ENCODE results near the gene CMC2. TPM values are rescaled to one million over a fixed set of nuclear protein-coding genes. Genes with fewer than 3 reads are reported as not detected.

Gene CMC2
- total RNA-seq, 1 donor from 2014 or later, result 52.8 TPM

GRCh38 chr16:81035975-81036750 is 29.5 kb upstream of the CMC2 start:
- H3K36me3 ChIP-seq (ENCODE audit: insufficient read depth, low read length), result peaks cover 1% of the 10 kb centered on the region
- H3K4me3 Mint-ChIP-seq (ENCODE audit: unreplicated experiment), result peak overlapping the region; percentile 92
- peak overlapping the region; percentile 87 for H3K9ac ChIP-seq (ENCODE audit: low read length)
- H3K27ac Mint-ChIP-seq (ENCODE audit: unreplicated experiment), result peak overlapping the region; percentile 77
- H3K9me3 ChIP-seq (ENCODE audit: insufficient read depth, low read depth, low read length), result no peaks in the 10 kb centered on the region
- no peaks in the 10 kb centered on the region for H3K27me3 Mint-ChIP-seq (ENCODE audit: low read depth, unreplicated experiment)
- no peak for TF ChIP-seq CTCF (IDR thresholded peaks at IDR 0.05; ENCODE audit: insufficient read depth, low read depth, low read length)
- TF ChIP-seq EZH2 (IDR thresholded peaks at IDR 0.05; ENCODE audit: insufficient read depth, low read length), result no peak
- peak overlapping the region; percentile 96 for H3K4me2 ChIP-seq (ENCODE audit: low read length)
- no peaks in the 10 kb centered on the region for H3K27me3 ChIP-seq (ENCODE audit: insufficient read depth, low read length)
- no peaks in the 10 kb centered on the region for H3K36me3 Mint-ChIP-seq (ENCODE audit: low read depth, unreplicated experiment)
- H3K27ac ChIP-seq (ENCODE audit: low read depth, low read length), result peak overlapping the region; percentile 56
- H3K4me1 Mint-ChIP-seq (ENCODE audit: low read depth, unreplicated experiment), result peaks cover 22% of the 10 kb centered on the region
- H3K79me2 ChIP-seq (ENCODE audit: insufficient read depth, low read length), result peaks cover 45% of the 10 kb centered on the region
- FAIRE-seq, result no peak
- H3K4me1 ChIP-seq (ENCODE audit: insufficient read depth, low read length), result peaks cover 10% of the 10 kb centered on the region
- H3K4me3 ChIP-seq (ENCODE audit: insufficient read depth, low read depth, low read length), result peak overlapping the region; percentile 71
- H3K9me3 Mint-ChIP-seq (ENCODE audit: unreplicated experiment), result no peaks in the 10 kb centered on the region
- H2AFZ ChIP-seq (ENCODE audit: low read depth, low read length), result peak overlapping the region; percentile 65
- H4K20me1 ChIP-seq (ENCODE audit: insufficient read depth, low read length), result peaks cover 33% of the 10 kb centered on the region
- no peak for DNase-seq (ENCODE audit: low read depth)

GRCh38 chr16:81035398-81035974 is 28.8 kb upstream of the CMC2 start, which contains the start of gene ATMIN:
TSS of gene ATMIN (plus strand) at chr16:81035842. CDS start at chr16:81035871, 29 bp downstream.
- Mint-ChIP-seq H3K9me3 (ENCODE audit: unreplicated experiment) (no peaks in the 10 kb centered on the region), H3K36me3 (ENCODE audit: low read depth, unreplicated experiment) (no peaks in the 10 kb centered on the region), H3K27me3 (ENCODE audit: low read depth, unreplicated experiment) (no peaks in the 10 kb centered on the region), H3K27ac (ENCODE audit: unreplicated experiment) (peak within 1 kb of the TSS; percentile 77), H3K4me1 (ENCODE audit: low read depth, unreplicated experiment) (peaks cover 16% of the 10 kb centered on the region), H3K4me3 (ENCODE audit: unreplicated experiment) (peak within 1 kb of the TSS; percentile 92)
- Histone ChIP-seq H3K4me1 (ENCODE audit: insufficient read depth, low read length) (peaks cover 10% of the 10 kb centered on the region), H3K4me2 (ENCODE audit: low read length) (peak within 1 kb of the TSS; percentile 96), H3K27ac (ENCODE audit: low read depth, low read length) (peak within 1 kb of the TSS; percentile 56), H4K20me1 (ENCODE audit: insufficient read depth, low read length) (peaks cover 28% of the 10 kb centered on the region), H2AFZ (ENCODE audit: low read depth, low read length) (peak within 1 kb of the TSS; percentile 65), H3K9me3 (ENCODE audit: insufficient read depth, low read depth, low read length) (no peaks in the 10 kb centered on the region), H3K27me3 (ENCODE audit: insufficient read depth, low read length) (no peaks in the 10 kb centered on the region), H3K36me3 (ENCODE audit: insufficient read depth, low read length) (no peaks in the 10 kb centered on the region), H3K79me2 (ENCODE audit: insufficient read depth, low read length) (peaks cover 42% of the 10 kb centered on the region), H3K4me3 (ENCODE audit: insufficient read depth, low read depth, low read length) (peak within 1 kb of the TSS; percentile 71), H3K9ac (ENCODE audit: low read length) (peak within 1 kb of the TSS; percentile 87)
- peak; percentile 80 for TF ChIP-seq CTCF (IDR thresholded peaks at IDR 0.05; ENCODE audit: insufficient read depth, low read depth, low read length)
- no peak for TF ChIP-seq EZH2 (IDR thresholded peaks at IDR 0.05; ENCODE audit: insufficient read depth, low read length)
- DNase-seq (ENCODE audit: low read depth), result peak; percentile 41
- FAIRE-seq, result no peak
